ENCODE data around the gene DNM3. TPM values are rescaled to one million over a fixed set of nuclear protein-coding genes. Genes with fewer than 3 reads are reported as not detected.

DNM3 gene
- polyA plus RNA-seq, 3 donors: 0.15 TPM; not detected in 2

DNA sequence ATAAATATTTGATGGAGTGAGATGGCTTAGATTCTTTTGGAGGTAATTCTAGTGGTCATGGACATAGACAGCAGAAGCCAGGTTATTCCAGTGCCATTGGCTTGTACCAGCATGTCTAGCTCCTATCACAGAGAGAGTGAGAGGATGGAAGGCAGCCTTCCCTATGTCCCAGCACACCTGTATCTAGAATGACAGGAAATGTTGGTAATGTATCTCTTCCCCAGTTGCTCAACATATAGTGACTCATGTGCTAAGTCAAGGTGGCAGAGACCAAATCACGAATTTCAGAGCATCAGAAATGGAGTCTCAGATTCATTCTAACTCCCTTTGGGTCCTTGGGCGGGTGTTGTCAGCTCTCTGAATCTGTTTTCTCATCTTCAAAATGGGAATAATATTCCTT lies 31.5 kb upstream of the DNM3 start:
- no peaks in the 10 kb centered on the region for H3K27me3 ChIP-seq (ENCODE audit: control insufficient read depth in 2 of 2, insufficient read depth in 2 of 2, low read length in 2 of 2)
- no peaks in the 10 kb centered on the region for H3K79me2 ChIP-seq (ENCODE audit: insufficient read depth, low read length)
- no peak overlapping the region for H3K4me2 ChIP-seq (replicated peaks; ENCODE audit: extremely low read depth, low read length, poor library complexity, severe bottlenecking)
- no peaks in the 10 kb centered on the region for H4K20me1 ChIP-seq (ENCODE audit: insufficient read depth, low read length)
- H2AFZ ChIP-seq (ENCODE audit: insufficient read depth, low read depth, low read length, poor library complexity, severe bottlenecking): no peak overlapping the region
- no peak overlapping the region for H3K4me3 ChIP-seq (replicated peaks in 1 of 3; ENCODE audit: low read depth in 2 of 3, low read length in 3 of 3)
- no peak overlapping the region for H3K27ac Mint-ChIP-seq
- peaks cover 0 to 2% of the 10 kb centered on the region in 2 donors for H3K4me1 ChIP-seq (ENCODE audit: control insufficient read depth in 1 of 2, insufficient read depth in 2 of 2, low read length in 2 of 2)
- no peaks in the 10 kb centered on the region for H3K36me3 Mint-ChIP-seq
- TF ChIP-seq, protein P1, sequence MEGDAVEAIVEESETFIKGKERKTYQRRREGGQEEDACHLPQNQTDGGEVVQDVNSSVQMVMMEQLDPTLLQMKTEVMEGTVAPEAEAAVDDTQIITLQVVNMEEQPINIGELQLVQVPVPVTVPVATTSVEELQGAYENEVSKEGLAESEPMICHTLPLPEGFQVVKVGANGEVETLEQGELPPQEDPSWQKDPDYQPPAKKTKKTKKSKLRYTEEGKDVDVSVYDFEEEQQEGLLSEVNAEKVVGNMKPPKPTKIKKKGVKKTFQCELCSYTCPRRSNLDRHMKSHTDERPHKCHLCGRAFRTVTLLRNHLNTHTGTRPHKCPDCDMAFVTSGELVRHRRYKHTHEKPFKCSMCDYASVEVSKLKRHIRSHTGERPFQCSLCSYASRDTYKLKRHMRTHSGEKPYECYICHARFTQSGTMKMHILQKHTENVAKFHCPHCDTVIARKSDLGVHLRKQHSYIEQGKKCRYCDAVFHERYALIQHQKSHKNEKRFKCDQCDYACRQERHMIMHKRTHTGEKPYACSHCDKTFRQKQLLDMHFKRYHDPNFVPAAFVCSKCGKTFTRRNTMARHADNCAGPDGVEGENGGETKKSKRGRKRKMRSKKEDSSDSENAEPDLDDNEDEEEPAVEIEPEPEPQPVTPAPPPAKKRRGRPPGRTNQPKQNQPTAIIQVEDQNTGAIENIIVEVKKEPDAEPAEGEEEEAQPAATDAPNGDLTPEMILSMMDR (IDR thresholded peaks at IDR 0.05): no peak
- peaks cover 25% of the 10 kb centered on the region for H3K4me1 Mint-ChIP-seq
- H3K9me3 Mint-ChIP-seq: peaks cover 0 to 2% (median 0%) of the 10 kb centered on the region in 7 donors
- DNase-seq: no peak
- no peaks in the 10 kb centered on the region for H3K36me3 ChIP-seq (replicated peaks in 1 of 2; ENCODE audit: control insufficient read depth in 1 of 2, insufficient read depth in 2 of 2, low read length in 2 of 2)
- H3K9ac ChIP-seq (ENCODE audit: insufficient read depth, low read length, poor library complexity, severe bottlenecking): no peak overlapping the region
- H3K9me3 ChIP-seq (replicated peaks in 1 of 2; ENCODE audit: control insufficient read depth in 1 of 2, insufficient read depth in 1 of 2, low read length in 2 of 2): no peaks in the 10 kb centered on the region
- WGBS (ENCODE audit: insufficient coverage): no CpG with 5 or more reads among the region's 2 CpGs
- H3K4me3 Mint-ChIP-seq: no peak overlapping the region
- H3K27ac ChIP-seq (ENCODE audit: low read depth in 1 of 2, low read length in 2 of 2): no peak overlapping the region
- peaks cover 0 to 4% (median 0%) of the 10 kb centered on the region in 3 donors for H3K27me3 Mint-ChIP-seq (ENCODE audit: low read depth in 3 of 3)
- intact Hi-C loops (cut with micrococcal nuclease): loop anchor here (10.0 kb wide), 1 partner anchor 175 kb away; no protein-coding TSS in a partner anchor

DNA sequence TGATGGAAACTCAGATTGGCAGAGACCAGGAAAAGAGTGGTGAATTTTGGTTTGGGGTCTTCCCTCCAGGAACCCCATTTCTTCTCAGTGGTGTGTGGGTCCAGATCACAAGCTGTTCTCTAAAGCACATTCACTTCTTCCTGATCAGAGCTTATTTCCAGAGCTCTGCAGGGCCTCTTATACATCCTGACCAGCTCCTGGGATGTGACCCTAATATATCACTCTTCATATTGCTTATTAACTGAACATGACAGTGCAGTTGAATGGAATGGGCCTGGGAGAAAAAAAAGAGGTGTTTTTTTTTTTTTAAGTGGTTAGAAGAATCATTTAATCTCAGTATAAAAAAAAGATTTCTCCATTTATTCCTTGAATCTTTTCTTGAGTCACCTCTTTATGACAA lies 29.6 kb upstream of the DNM3 start:
- H3K36me3 ChIP-seq (replicated peaks in 1 of 2; ENCODE audit: control insufficient read depth in 1 of 2, insufficient read depth in 2 of 2, low read length in 2 of 2): no peaks in the 10 kb centered on the region
- H3K9me3 Mint-ChIP-seq: peaks cover 0 to 1% (median 0%) of the 10 kb centered on the region in 7 donors
- H3K27me3 Mint-ChIP-seq (ENCODE audit: low read depth in 3 of 3): peaks cover 0 to 2% (median 0%) of the 10 kb centered on the region in 3 donors
- H3K27ac ChIP-seq (ENCODE audit: low read depth in 1 of 2, low read length in 2 of 2): no peak overlapping the region
- intact Hi-C loops (cut with micrococcal nuclease): no loop called here
- no peaks in the 10 kb centered on the region for H3K27me3 ChIP-seq (ENCODE audit: control insufficient read depth in 2 of 2, insufficient read depth in 2 of 2, low read length in 2 of 2)
- H3K36me3 Mint-ChIP-seq: no peaks in the 10 kb centered on the region
- H3K27ac Mint-ChIP-seq: no peak overlapping the region
- H3K9ac ChIP-seq (ENCODE audit: insufficient read depth, low read length, poor library complexity, severe bottlenecking): no peak overlapping the region
- no peaks in the 10 kb centered on the region for H3K4me1 ChIP-seq (ENCODE audit: control insufficient read depth in 1 of 2, insufficient read depth in 2 of 2, low read length in 2 of 2)
- H3K4me3 Mint-ChIP-seq: no peak overlapping the region
- DNase-seq: no peak
- no peaks in the 10 kb centered on the region for H3K9me3 ChIP-seq (replicated peaks in 1 of 2; ENCODE audit: control insufficient read depth in 1 of 2, insufficient read depth in 1 of 2, low read length in 2 of 2)
- no peaks in the 10 kb centered on the region for H4K20me1 ChIP-seq (ENCODE audit: insufficient read depth, low read length)
- peaks cover 10% of the 10 kb centered on the region for H3K4me1 Mint-ChIP-seq
- H3K79me2 ChIP-seq (ENCODE audit: insufficient read depth, low read length): no peaks in the 10 kb centered on the region
- TF ChIP-seq, protein P1 (IDR thresholded peaks at IDR 0.05): no peak
- H2AFZ ChIP-seq (ENCODE audit: insufficient read depth, low read depth, low read length, poor library complexity, severe bottlenecking): no peak overlapping the region
- H3K4me2 ChIP-seq (replicated peaks; ENCODE audit: extremely low read depth, low read length, poor library complexity, severe bottlenecking): no peak overlapping the region
- no peak overlapping the region for H3K4me3 ChIP-seq (replicated peaks in 1 of 3; ENCODE audit: low read depth in 2 of 3, low read length in 3 of 3)
